ENCODE results near the gene NPHP1.
A peak's percentile ranks its signal among the peaks of the same experiment; 100 is the strongest.
"Not testable (repeated sequence)": the region's sequence is repeated elsewhere in the genome, so short reads cannot be mapped to it uniquely, and the experiment has no call there.

The NPHP1 gene

GRCh38 chr2:110204408-110205385 lies at the start of gene NPHP1:
NPHP1 (minus strand) TSS chr2:110205013; CDS start chr2:110204968, 45 bp downstream.
- peak; percentile 82 for DNase-seq (ENCODE audit: low read depth)

GRCh38 chr2:110248081-110248795 lies 43.4 kb upstream of the NPHP1 start:
- peak; percentile 15 for DNase-seq (ENCODE audit: low read depth)

- DNase-seq (ENCODE audit: low read depth): not testable (repeated sequence)
Measured at GRCh38 chr2:110245488-110246435, 40.9 kb upstream of the NPHP1 start.

- DNase-seq (ENCODE audit: low read depth): not testable (repeated sequence)
Measured at GRCh38 chr2:110243283-110243682, 38.5 kb upstream of the NPHP1 start.

- not testable (repeated sequence) for DNase-seq (ENCODE audit: low read depth)
Measured at GRCh38 chr2:110234514-110234913, 29.7 kb upstream of the NPHP1 start.

- not testable (repeated sequence) for DNase-seq (ENCODE audit: low read depth)
Measured at GRCh38 chr2:110229886-110230285, 25.1 kb upstream of the NPHP1 start.

- DNase-seq (ENCODE audit: low read depth): not testable (repeated sequence)
Measured at GRCh38 chr2:110222626-110223025, 17.8 kb upstream of the NPHP1 start.

- no peak for DNase-seq (ENCODE audit: low read depth)
Measured at GRCh38 chr2:110221938-110222337, 17.1 kb upstream of the NPHP1 start.

- no peak for DNase-seq (ENCODE audit: low read depth)
Measured at GRCh38 chr2:110220190-110220564, 15.4 kb upstream of the NPHP1 start.

- peak; percentile 52 for DNase-seq (ENCODE audit: low read depth)
Measured at GRCh38 chr2:110219496-110220189, 14.8 kb upstream of the NPHP1 start.

- DNase-seq (ENCODE audit: low read depth): not testable (repeated sequence)
Measured at GRCh38 chr2:110218889-110219288, 14.1 kb upstream of the NPHP1 start.

- DNase-seq (ENCODE audit: low read depth): no peak
Measured at GRCh38 chr2:110216803-110217202, 12.0 kb upstream of the NPHP1 start.

- no peak for DNase-seq (ENCODE audit: low read depth)
Measured at GRCh38 chr2:110216199-110216598, 11.4 kb upstream of the NPHP1 start.

GRCh38 chr2:110215566-110216158 lies 10.8 kb upstream of the NPHP1 start:
- no peak for DNase-seq (ENCODE audit: low read depth)

- no peak for DNase-seq (ENCODE audit: low read depth)
Measured at GRCh38 chr2:110215091-110215490, 10.3 kb upstream of the NPHP1 start.

- DNase-seq (ENCODE audit: low read depth): not testable (repeated sequence)
Measured at GRCh38 chr2:110213522-110213921, 8.7 kb upstream of the NPHP1 start.

GRCh38 chr2:110211938-110212858 lies 7.4 kb upstream of the NPHP1 start, which contains the start of gene MTLN:
MTLN (minus strand) TSS chr2:110212547; CDS start chr2:110212525, 22 bp downstream.
- DNase-seq (ENCODE audit: low read depth): peak; percentile 70

- peak; percentile 63 for DNase-seq (ENCODE audit: low read depth)
Measured at GRCh38 chr2:110205660-110206455, 1.0 kb upstream of the NPHP1 start.

- DNase-seq (ENCODE audit: low read depth): no peak
Measured at GRCh38 chr2:110198016-110198415, 6.8 kb downstream of the NPHP1 start.

Data from iris pigment epithelial cell (primary cell).